Astrocyte of the hippocampus (primary cell): ENCODE measurements around the gene LDLRAP1.
"Not testable (repeated sequence)": the region's sequence is repeated elsewhere in the genome, so short reads cannot be mapped to it uniquely, and the experiment has no call there.

Source experiments
- DNase-seq: peaks from one replicate; pipeline ENCODE4 v3.0.0; 2011; ENCODE audit warnings: low read depth, low spot score

Gene LDLRAP1

GRCh38 chr1:25603779-25604538 lies 60.6 kb downstream of the LDLRAP1 start:
- not testable (repeated sequence) for DNase-seq

- DNase-seq: no peak
Measured at GRCh38 chr1:25607123-25607522, 63.7 kb downstream of the LDLRAP1 start.

- peak; percentile 85 for DNase-seq
Measured at GRCh38 chr1:25608488-25609178, 65.2 kb downstream of the LDLRAP1 start.

- DNase-seq: no peak
Measured at GRCh38 chr1:25609921-25610320, 66.5 kb downstream of the LDLRAP1 start.

GRCh38 chr1:25610822-25611630 lies 67.6 kb downstream of the LDLRAP1 start:
- peak; percentile 24 for DNase-seq

GRCh38 chr1:25611843-25612242 lies 68.4 kb downstream of the LDLRAP1 start:
- no peak for DNase-seq

GRCh38 chr1:25612421-25612820 lies 69.0 kb downstream of the LDLRAP1 start:
- no peak for DNase-seq

- DNase-seq: no peak
Measured at GRCh38 chr1:25613091-25613490, 69.7 kb downstream of the LDLRAP1 start.

- DNase-seq: no peak
Measured at GRCh38 chr1:25614501-25615171, 71.2 kb downstream of the LDLRAP1 start.

GRCh38 chr1:25615172-25615541 lies 71.8 kb downstream of the LDLRAP1 start:
- DNase-seq: no peak

GRCh38 chr1:25615563-25616094 lies 72.2 kb downstream of the LDLRAP1 start:
- DNase-seq: peak; percentile 15

GRCh38 chr1:25616095-25616986 lies 72.9 kb downstream of the LDLRAP1 start, which contains the start of gene MAN1C1:
Gene MAN1C1, plus strand, starts transcription at chr1:25616791. Its CDS starts 1,007 bp downstream, at chr1:25617798.
- peak; percentile 94 for DNase-seq

GRCh38 chr1:25616987-25617624 lies 73.7 kb downstream of the LDLRAP1 start:
- DNase-seq: peak; percentile 25

GRCh38 chr1:25617625-25618432 lies 74.4 kb downstream of the LDLRAP1 start:
- peak; percentile 22 for DNase-seq

- no peak for DNase-seq
Measured at GRCh38 chr1:25618433-25618808, 75.0 kb downstream of the LDLRAP1 start.
